Fibroblast of lung (primary cell): Measurements from ENCODE around the gene MYRIP. TPM values are rescaled to one million over a fixed set of nuclear protein-coding genes. Genes with fewer than 3 reads are reported as not detected.
"Not testable (repeated sequence)": the region's sequence is repeated elsewhere in the genome, so short reads cannot be mapped to it uniquely, and the experiment has no call there.

ENCODE experiments used
- DNase-seq, 2 donors: peaks; one replicate each; pipeline versions ENCODE4 v3.0.0 to v3.0.0-alpha.2; 2010; ENCODE audit warnings: low read depth in 2 of 2
- H2AFZ ChIP-seq: 2 replicates; pipeline ENCODE4 v1.5.1; 2012; ENCODE audit warnings: low read length, control low read depth, inconsistent platforms
- H3K27ac ChIP-seq: 2 replicates; pipeline ENCODE4 v1.5.1; 2011; ENCODE audit warnings: low read length, control low read depth; ENCODE audit not compliant: insufficient read depth
- H3K27me3 ChIP-seq: 2 replicates; pipeline ENCODE4 v1.5.1; 2011; ENCODE audit warnings: mild to moderate bottlenecking, low read length; ENCODE audit not compliant: control insufficient read depth, insufficient read depth
- H3K36me3 ChIP-seq: 2 replicates; pipeline ENCODE4 v1.5.1; 2011; ENCODE audit warnings: low read length; ENCODE audit not compliant: control insufficient read depth, insufficient read depth
- H3K4me1 ChIP-seq: 2 replicates; pipeline ENCODE4 v1.5.1; 2011; ENCODE audit warnings: low read length; ENCODE audit not compliant: control insufficient read depth, insufficient read depth; ENCODE audit errors: extremely low read depth
- H3K4me2 ChIP-seq: 2 replicates; pipeline ENCODE4 v1.5.1; 2011; ENCODE audit warnings: low read length, control low read depth; ENCODE audit not compliant: insufficient read depth; ENCODE audit errors: extremely low read depth
- H3K4me3 ChIP-seq, 4 experiments: fragments of 200-600 bp in 1 of 4; sonication (generic) in 1 of 4; replicated peaks in 1 of 4; 2 replicates each; pipeline ENCODE4 v1.5.1; 2011 to 2016; ENCODE audit warnings: low read length in 4 of 4, low read depth in 3 of 4, mild to moderate bottlenecking in 3 of 4, control low read depth in 2 of 4, inconsistent platforms in 1 of 4, mixed read lengths in 1 of 4; ENCODE audit not compliant: insufficient read depth in 1 of 4; ENCODE audit errors: control extremely low read depth in 1 of 4
- H3K79me2 ChIP-seq: 2 replicates; pipeline ENCODE4 v1.5.1; 2012; ENCODE audit warnings: mild to moderate bottlenecking, low read length, inconsistent platforms; ENCODE audit not compliant: control insufficient read depth, insufficient read depth
- H3K9ac ChIP-seq: 2 replicates; pipeline ENCODE4 v1.5.1; 2011; ENCODE audit warnings: mild to moderate bottlenecking, low read length, control low read depth; ENCODE audit not compliant: insufficient read depth
- H3K9me3 ChIP-seq: 2 replicates; pipeline ENCODE4 v1.5.1; 2012; ENCODE audit warnings: low read depth, low read length; ENCODE audit not compliant: control insufficient read depth, insufficient read depth
- H4K20me1 ChIP-seq: 2 replicates; pipeline ENCODE4 v1.5.1; 2011; ENCODE audit warnings: low read length; ENCODE audit not compliant: control insufficient read depth, insufficient read depth; ENCODE audit errors: extremely low read depth
- EZH2 ChIP-seq: IDR thresholded peaks from 2 replicates; pipeline ENCODE4 v1.5.1; 2012; ENCODE audit warnings: low read length, control low read depth, mild to moderate bottlenecking; ENCODE audit errors: missing control alignments
- polyA plus RNA-seq, 2 donors: library from polyadenylated mRNA; depleted of rRNA in 1 of 2; stranded (reverse) in 1 of 2; unstranded in 1 of 2; fragments of >200 nt; gene quantifications; 2 replicates each; pipeline ENCODE4 v1.2.1, GENCODE V29; 2011 to 2012; ENCODE audit warnings: missing spikeins in 1 of 2
- total RNA-seq: library from RNA; depleted of rRNA; stranded (reverse); fragments of >200 nt; gene quantifications from 2 replicates; pipeline ENCODE4 v1.2.1, GENCODE V29; 2014
- TF ChIP-seq, protein P1 (sequence below), 2 donors: IDR thresholded peaks in 1 of 2; conservative IDR thresholded peaks in 1 of 2; 1 replicate in 1 of 2; 2 replicates in 1 of 2; pipeline ENCODE4 v1.5.1; 2011 to 2012; ENCODE audit warnings: low read length in 2 of 2, control low read depth in 1 of 2, inconsistent platforms in 1 of 2, low read depth in 1 of 2, mild to moderate bottlenecking in 1 of 2

The MYRIP gene
- total and polyA plus RNA-seq, 2 donors (not counting 1 experiment from before 2014, with no cell fraction given): 0.02 TPM; not detected in 1

DNA sequence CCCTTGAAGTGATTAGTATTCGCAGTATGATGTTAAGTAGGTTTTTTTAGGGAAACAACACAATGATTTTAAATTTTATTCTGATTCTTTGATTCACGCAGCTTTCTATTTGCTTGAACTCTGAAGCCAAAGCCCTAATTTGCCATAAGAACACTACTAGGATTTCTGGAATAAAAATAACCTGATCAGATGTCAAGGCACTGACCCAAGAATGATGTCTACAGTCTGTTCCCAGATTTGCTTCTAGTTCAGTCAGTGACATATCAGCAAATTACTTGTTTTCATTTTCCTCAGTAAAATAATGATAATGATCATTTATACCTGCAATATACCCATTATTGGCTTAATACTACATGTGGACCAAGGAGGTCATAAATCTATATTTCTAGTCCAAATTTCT, 320.6 kb downstream of the MYRIP start:
- Histone ChIP-seq H3K79me2 (no peaks in the 10 kb centered on the region), H3K4me3 (no peak overlapping the region), H3K4me2 (no peak overlapping the region), H3K27ac (no peak overlapping the region), H3K4me1 (no peaks in the 10 kb centered on the region), H2AFZ (no peak overlapping the region), H3K9ac (no peak overlapping the region), H4K20me1 (no peaks in the 10 kb centered on the region), H3K36me3 (no peaks in the 10 kb centered on the region), H3K27me3 (no peaks in the 10 kb centered on the region), H3K9me3 (no peaks in the 10 kb centered on the region)
- DNase-seq: no peak
- TF ChIP-seq, protein P1, sequence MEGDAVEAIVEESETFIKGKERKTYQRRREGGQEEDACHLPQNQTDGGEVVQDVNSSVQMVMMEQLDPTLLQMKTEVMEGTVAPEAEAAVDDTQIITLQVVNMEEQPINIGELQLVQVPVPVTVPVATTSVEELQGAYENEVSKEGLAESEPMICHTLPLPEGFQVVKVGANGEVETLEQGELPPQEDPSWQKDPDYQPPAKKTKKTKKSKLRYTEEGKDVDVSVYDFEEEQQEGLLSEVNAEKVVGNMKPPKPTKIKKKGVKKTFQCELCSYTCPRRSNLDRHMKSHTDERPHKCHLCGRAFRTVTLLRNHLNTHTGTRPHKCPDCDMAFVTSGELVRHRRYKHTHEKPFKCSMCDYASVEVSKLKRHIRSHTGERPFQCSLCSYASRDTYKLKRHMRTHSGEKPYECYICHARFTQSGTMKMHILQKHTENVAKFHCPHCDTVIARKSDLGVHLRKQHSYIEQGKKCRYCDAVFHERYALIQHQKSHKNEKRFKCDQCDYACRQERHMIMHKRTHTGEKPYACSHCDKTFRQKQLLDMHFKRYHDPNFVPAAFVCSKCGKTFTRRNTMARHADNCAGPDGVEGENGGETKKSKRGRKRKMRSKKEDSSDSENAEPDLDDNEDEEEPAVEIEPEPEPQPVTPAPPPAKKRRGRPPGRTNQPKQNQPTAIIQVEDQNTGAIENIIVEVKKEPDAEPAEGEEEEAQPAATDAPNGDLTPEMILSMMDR (conservative IDR thresholded peaks at IDR 0.05 in 1 of 2, IDR thresholded peaks at IDR 0.05 in 1 of 2; ENCODE audit: low read depth in 1 of 2, low read length in 2 of 2): no peak
- no peak for TF ChIP-seq EZH2

DNA sequence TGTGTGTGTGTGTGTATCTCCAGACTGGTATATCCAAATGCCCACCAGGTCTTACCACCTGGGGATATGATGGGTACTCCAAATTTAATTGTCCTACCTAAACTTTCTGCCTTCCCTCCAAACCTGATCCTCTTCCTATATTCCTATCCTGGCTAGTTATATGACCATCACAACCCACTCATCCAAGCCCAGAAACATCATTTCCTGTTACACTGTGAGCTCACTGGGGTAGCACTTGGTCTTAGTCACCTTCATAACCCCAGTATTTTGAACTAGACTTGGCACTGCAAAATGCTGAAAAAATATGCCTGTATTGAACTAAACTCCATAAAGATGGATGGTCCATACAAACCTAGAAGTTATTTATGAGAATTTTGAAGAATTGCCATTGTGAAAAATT, 321.3 kb downstream of the MYRIP start:
- no peak for TF ChIP-seq EZH2
- TF ChIP-seq, protein P1 (conservative IDR thresholded peaks at IDR 0.05 in 1 of 2, IDR thresholded peaks at IDR 0.05 in 1 of 2; ENCODE audit: low read depth in 1 of 2, low read length in 2 of 2): no peak
- H3K4me2 ChIP-seq: no peak overlapping the region
- H3K79me2 ChIP-seq: no peaks in the 10 kb centered on the region
- H3K27ac ChIP-seq: no peak overlapping the region
- no peak overlapping the region for H3K9ac ChIP-seq
- no peaks in the 10 kb centered on the region for H3K36me3 ChIP-seq
- no peak overlapping the region for H3K4me3 ChIP-seq
- H3K27me3 ChIP-seq: no peaks in the 10 kb centered on the region
- H3K4me1 ChIP-seq: no peaks in the 10 kb centered on the region
- DNase-seq: no peak
- no peak overlapping the region for H2AFZ ChIP-seq
- no peaks in the 10 kb centered on the region for H4K20me1 ChIP-seq
- H3K9me3 ChIP-seq: no peaks in the 10 kb centered on the region

DNA sequence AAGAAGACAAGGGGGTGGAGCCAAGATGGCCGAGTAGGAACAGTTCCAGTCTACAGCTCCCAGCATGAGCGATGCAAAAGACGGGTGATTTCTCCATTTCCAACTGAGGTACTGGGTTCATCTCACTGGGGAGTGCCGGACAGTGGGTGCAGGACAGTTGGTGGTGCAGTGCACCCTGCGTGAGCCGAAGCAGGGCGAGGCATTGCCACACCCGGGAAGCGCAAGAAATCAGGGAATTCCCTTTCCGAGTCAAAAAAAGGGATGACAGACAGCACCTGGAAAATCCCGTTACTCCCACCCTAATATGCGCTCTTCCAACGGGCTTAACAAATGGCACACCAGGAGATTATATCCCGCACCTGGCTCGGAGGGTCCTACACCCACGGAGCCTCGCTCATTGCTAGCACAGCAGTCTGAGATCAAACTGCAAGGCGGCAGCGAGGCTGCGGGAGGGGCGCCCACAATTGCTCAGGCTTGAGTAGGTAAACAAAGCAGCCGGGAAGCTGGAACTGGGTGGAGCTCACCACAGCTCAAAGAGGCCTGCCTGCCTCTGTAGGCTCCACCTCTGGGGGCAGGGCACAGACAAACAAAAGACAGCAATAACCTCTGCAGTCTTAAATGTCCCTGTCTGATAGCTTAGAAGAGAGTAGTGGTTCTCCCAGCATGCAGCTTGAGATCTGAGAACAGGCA, 324.6 kb downstream of the MYRIP start:
- not testable (repeated sequence) for H3K79me2 ChIP-seq, DNase-seq, H3K27me3 ChIP-seq, H3K4me1 ChIP-seq, H3K4me2 ChIP-seq, H2AFZ ChIP-seq, H3K4me3 ChIP-seq, H3K9ac ChIP-seq, H3K9me3 ChIP-seq, H3K27ac ChIP-seq, H4K20me1 ChIP-seq, H3K36me3 ChIP-seq
